CD4-positive, alpha-beta memory T cell (primary cell): Measurements from ENCODE around the gene CTPS2. TPM values are rescaled to one million over a fixed set of nuclear protein-coding genes. Genes with fewer than 3 reads are reported as not detected.
"Not testable (repeated sequence)": the region's sequence is repeated elsewhere in the genome, so short reads cannot be mapped to it uniquely, and the experiment has no call there.

ENCODE experiments used
- CTCF ChIA-PET: fragments of 350-600 bp; sonication (Branson Sonifier 250); formaldehyde crosslinking; loops from one replicate; lab custom pipeline; 2021; ENCODE audit warnings: inconsistent platforms; ENCODE audit not compliant: partially characterized antibody; lab: Charles Lee
- POLR2A ChIA-PET: fragments of 350-600 bp; sonication (Branson Sonifier 250); formaldehyde crosslinking; loops from one replicate; lab custom pipeline; 2021; ENCODE audit not compliant: partially characterized antibody; lab: Charles Lee
- DNase-seq, 5 donors: peaks; one replicate each; pipeline versions ENCODE4 v3.0.0 to v3.0.0-alpha.2; 2020 to 2022; ENCODE audit warnings: mixed read lengths in 1 of 5
- H3K27ac ChIP-seq: one replicate; pipeline ENCODE4 v1.7.0; 2013; ENCODE audit warnings: low read depth, low read length
- H3K27me3 ChIP-seq: 2 replicates; pipeline ENCODE4 v1.7.0; 2013; ENCODE audit warnings: mild to moderate bottlenecking, low read length, moderate library complexity; ENCODE audit not compliant: insufficient read depth
- H3K36me3 ChIP-seq: 2 replicates; pipeline ENCODE4 v1.7.0; 2013; ENCODE audit warnings: mild to moderate bottlenecking, low read length, moderate library complexity; ENCODE audit not compliant: insufficient read depth
- H3K4me1 ChIP-seq: 2 replicates; pipeline ENCODE4 v1.7.0; 2013; ENCODE audit warnings: mild to moderate bottlenecking, low read length, moderate library complexity; ENCODE audit not compliant: insufficient read depth
- H3K4me3 ChIP-seq, 2 donors: one replicate each; pipeline ENCODE4 v1.7.0; 2013; ENCODE audit warnings: low read length in 2 of 2, mild to moderate bottlenecking in 1 of 2
- H3K9me3 ChIP-seq, 2 donors: one replicate each; pipeline ENCODE4 v1.7.0; 2013; ENCODE audit warnings: low read length in 2 of 2, control low read depth in 1 of 2; ENCODE audit not compliant: control insufficient read depth in 1 of 2
- H3K27ac Mint-ChIP-seq, 7 donors: one replicate each; pipeline ENCODE4 v1.8.0; 2020 to 2021; ENCODE audit warnings: mixed read lengths in 7 of 7, mild to moderate bottlenecking in 6 of 7, inconsistent platforms in 3 of 7, moderate library complexity in 3 of 7
- H3K27me3 Mint-ChIP-seq, 2 donors: one replicate each; pipeline ENCODE4 v1.8.0; 2020 to 2021; ENCODE audit warnings: mixed read lengths in 2 of 2
- H3K36me3 Mint-ChIP-seq, 2 donors: one replicate each; pipeline ENCODE4 v1.8.0; 2020 to 2021; ENCODE audit warnings: mixed read lengths in 2 of 2, inconsistent platforms in 1 of 2, mild to moderate bottlenecking in 1 of 2
- H3K4me1 Mint-ChIP-seq, 4 donors: one replicate each; pipeline ENCODE4 v1.8.0; 2020 to 2021; ENCODE audit warnings: mixed read lengths in 4 of 4, mild to moderate bottlenecking in 1 of 4
- H3K4me3 Mint-ChIP-seq, 8 donors: one replicate each; pipeline ENCODE4 v1.8.0; 2020 to 2021; ENCODE audit warnings: mixed read lengths in 8 of 8, mild to moderate bottlenecking in 7 of 8, moderate library complexity in 6 of 8, inconsistent platforms in 3 of 8
- H3K9me3 Mint-ChIP-seq, 8 donors: one replicate each; pipeline ENCODE4 v1.8.0; 2020 to 2021; ENCODE audit warnings: mixed read lengths in 8 of 8, mild to moderate bottlenecking in 5 of 8, inconsistent platforms in 3 of 8, moderate library complexity in 1 of 8
- intact Hi-C: fragments of 100-400 bp; cut with micrococcal nuclease; formaldehyde crosslinking; loops from one replicate; pipeline ENCODE4 v1.15.1; 2023
- polyA plus RNA-seq, 2 donors: library from polyadenylated mRNA; unstranded; fragments of 300-500 nt; fragmentation: Illumina TruSeq; gene quantifications; one replicate each; pipeline ENCODE4 v1.2.3, GENCODE V29; 2021
- total RNA-seq, 2 experiments: library from RNA; stranded (reverse); gene quantifications; one replicate each; pipeline ENCODE4 v1.2.3, GENCODE V29; 2021

The CTPS2 gene
- total and polyA plus RNA-seq, 4 experiments from 2014 or later: 3.8 to 7.2 (median 5.5) TPM

DNA sequence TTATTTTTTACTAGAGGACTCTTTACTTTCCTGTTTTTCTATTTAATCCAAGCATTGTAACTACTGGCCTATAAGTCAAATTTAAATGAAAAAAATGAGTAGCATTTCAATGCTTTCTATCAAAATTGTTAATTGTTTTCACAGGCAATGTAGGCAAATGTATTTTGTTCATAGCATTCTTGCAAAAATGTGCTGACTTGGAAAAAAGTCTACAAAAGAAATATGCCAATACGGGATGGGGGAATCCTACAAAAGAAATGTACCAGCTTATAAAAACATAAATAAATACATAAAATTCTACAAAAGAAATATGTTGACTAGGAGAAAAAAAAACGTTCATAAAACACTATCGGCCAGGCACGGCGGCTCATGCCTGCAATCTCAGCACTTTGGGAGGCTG, 77.4 kb downstream of the CTPS2 start:
- Mint-ChIP-seq H3K27me3 (no peaks in the 10 kb centered on the region), H3K4me3 (no peak overlapping the region), H3K4me1 (peaks cover 0 to 8% (median 2%) of the 10 kb centered on the region in 4 donors), H3K27ac (no peak overlapping the region), H3K9me3 (no peaks in the 10 kb centered on the region), H3K36me3 (peaks cover 1 to 4% of the 10 kb centered on the region in 2 donors)
- no peak overlapping the region for H3K27ac ChIP-seq
- H3K4me3 ChIP-seq: no peak overlapping the region
- no peak for DNase-seq
- H3K27me3 ChIP-seq: no peaks in the 10 kb centered on the region
- H3K9me3 ChIP-seq: no peaks in the 10 kb centered on the region
- intact Hi-C loops: no loop called here
- no peaks in the 10 kb centered on the region for H3K36me3 ChIP-seq
- ChIA-PET POLR2A (no interaction called here), CTCF (no interaction called here)
- H3K4me1 ChIP-seq: no peaks in the 10 kb centered on the region

- Mint-ChIP-seq H3K27me3 (no peaks in the 10 kb centered on the region), H3K4me1 (peaks cover 0 to 8% (median 2%) of the 10 kb centered on the region in 4 donors), H3K9me3 (no peaks in the 10 kb centered on the region), H3K4me3 (no peak overlapping the region), H3K36me3 (peaks cover 3 to 4% of the 10 kb centered on the region in 2 donors), H3K27ac (no peak overlapping the region)
- H3K4me1 ChIP-seq: no peaks in the 10 kb centered on the region
- no peaks in the 10 kb centered on the region for H3K27me3 ChIP-seq
- no peak for DNase-seq
- POLR2A ChIA-PET: no interaction called here
- no peak overlapping the region for H3K27ac ChIP-seq
- no peaks in the 10 kb centered on the region for H3K36me3 ChIP-seq
- intact Hi-C loops: no loop called here
- no peaks in the 10 kb centered on the region for H3K9me3 ChIP-seq
- no peak overlapping the region for H3K4me3 ChIP-seq
- CTCF ChIA-PET: no interaction called here
Measured at GRCh38 chrX:16633754-16634153, 78.7 kb downstream of the CTPS2 start.

- Mint-ChIP-seq H3K4me1 (peaks cover 0 to 8% (median 2%) of the 10 kb centered on the region in 4 donors), H3K27ac (peak overlapping the region in 1 of 7 donors; percentile 53), H3K36me3 (peaks cover 0 to 1% of the 10 kb centered on the region in 2 donors), H3K4me3 (no peak overlapping the region), H3K9me3 (no peaks in the 10 kb centered on the region), H3K27me3 (no peaks in the 10 kb centered on the region)
- POLR2A ChIA-PET: no interaction called here
- intact Hi-C loops: no loop called here
- no peak overlapping the region for H3K4me3 ChIP-seq
- no peaks in the 10 kb centered on the region for H3K36me3 ChIP-seq
- no peak overlapping the region for H3K27ac ChIP-seq
- no peaks in the 10 kb centered on the region for H3K4me1 ChIP-seq
- CTCF ChIA-PET: no interaction called here
- no peaks in the 10 kb centered on the region for H3K9me3 ChIP-seq
- DNase-seq: no peak
- no peaks in the 10 kb centered on the region for H3K27me3 ChIP-seq
Measured at GRCh38 chrX:16629909-16630308, 82.6 kb downstream of the CTPS2 start.

DNA sequence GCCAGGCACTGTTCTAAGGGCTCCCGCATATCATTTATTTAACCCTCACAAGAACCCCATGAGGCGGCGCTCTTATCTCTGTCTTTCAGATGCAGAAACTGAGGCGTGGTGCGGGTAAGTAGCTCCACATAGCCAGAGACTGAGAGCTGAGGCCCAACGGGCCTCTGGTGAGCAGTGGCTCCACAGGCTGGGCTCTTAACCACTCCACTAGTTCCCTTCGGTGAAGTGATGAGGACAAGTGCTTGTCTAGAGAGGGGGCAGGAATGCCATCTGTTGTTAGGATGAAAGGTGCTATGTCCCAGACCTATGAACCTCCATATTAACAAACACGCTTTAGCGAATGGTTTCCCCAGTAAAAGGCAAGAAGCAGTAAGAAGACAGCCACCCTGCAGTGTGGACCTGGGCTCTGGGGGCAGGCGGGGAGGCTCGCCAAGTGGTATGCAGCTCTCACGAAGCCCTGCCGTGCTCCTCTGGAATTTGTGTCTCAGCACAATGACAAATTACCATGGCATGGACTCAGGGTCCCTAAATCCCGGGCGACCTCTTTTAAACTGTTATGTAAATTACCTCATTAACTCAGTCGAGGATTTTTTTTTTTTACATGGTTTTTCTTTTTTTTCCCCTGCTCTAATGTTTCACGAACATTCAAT, 83.4 kb downstream of the CTPS2 start:
- H3K4me3 Mint-ChIP-seq: no peak overlapping the region
- no peaks in the 10 kb centered on the region for H3K27me3 Mint-ChIP-seq
- no peak for DNase-seq
- H3K4me3 ChIP-seq: no peak overlapping the region
- intact Hi-C loops: no loop called here
- no peaks in the 10 kb centered on the region for H3K4me1 ChIP-seq
- no peak overlapping the region for H3K27ac Mint-ChIP-seq
- H3K36me3 ChIP-seq: no peaks in the 10 kb centered on the region
- H3K36me3 Mint-ChIP-seq: peaks cover 0 to 1% of the 10 kb centered on the region in 2 donors
- no peaks in the 10 kb centered on the region for H3K9me3 ChIP-seq
- peaks cover 0 to 5% (median 1%) of the 10 kb centered on the region in 4 donors for H3K4me1 Mint-ChIP-seq
- H3K27me3 ChIP-seq: no peaks in the 10 kb centered on the region
- CTCF ChIA-PET: no interaction called here
- H3K27ac ChIP-seq: no peak overlapping the region
- POLR2A ChIA-PET: no interaction called here
- H3K9me3 Mint-ChIP-seq: no peaks in the 10 kb centered on the region

DNA sequence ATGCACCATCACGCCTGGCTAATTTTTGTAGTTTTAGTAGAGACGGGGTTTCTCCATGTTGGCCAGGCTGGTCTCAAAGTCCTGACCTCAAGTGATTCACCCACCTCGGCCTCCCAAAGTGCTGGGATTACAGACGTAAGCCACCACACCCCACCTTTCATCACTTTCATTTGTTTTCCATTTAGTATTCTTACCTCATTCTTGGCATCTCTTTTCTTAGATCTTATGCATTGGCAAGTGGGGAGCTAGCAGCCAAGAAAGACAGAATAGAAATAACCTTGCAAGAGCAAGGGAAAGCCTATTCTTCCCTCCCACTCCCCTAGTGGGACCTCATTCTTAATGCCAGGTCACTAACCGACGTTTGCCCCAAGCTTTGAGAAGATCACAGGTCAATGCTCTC, 84.0 kb downstream of the CTPS2 start:
- DNase-seq, H3K4me3 Mint-ChIP-seq, H3K4me3 ChIP-seq, H3K27me3 Mint-ChIP-seq, H3K4me1 Mint-ChIP-seq, H3K36me3 ChIP-seq, CTCF ChIA-PET, H3K27ac Mint-ChIP-seq, H3K9me3 Mint-ChIP-seq, H3K27me3 ChIP-seq, H3K9me3 ChIP-seq, intact Hi-C loops, H3K27ac ChIP-seq, H3K4me1 ChIP-seq, POLR2A ChIA-PET, H3K36me3 Mint-ChIP-seq: not testable (repeated sequence)

- Mint-ChIP-seq H3K36me3 (peaks cover 7 to 12% of the 10 kb centered on the region in 2 donors), H3K9me3 (peaks cover 0 to 2% (median 0%) of the 10 kb centered on the region in 8 donors), H3K27me3 (no peaks in the 10 kb centered on the region), H3K4me3 (no peak overlapping the region), H3K27ac (no peak overlapping the region), H3K4me1 (peaks cover 0 to 4% (median 1%) of the 10 kb centered on the region in 4 donors)
- DNase-seq: no peak
- H3K36me3 ChIP-seq: no peaks in the 10 kb centered on the region
- no peaks in the 10 kb centered on the region for H3K27me3 ChIP-seq
- ChIA-PET POLR2A (no interaction called here), CTCF (no interaction called here)
- H3K9me3 ChIP-seq: no peaks in the 10 kb centered on the region
- intact Hi-C loops: no loop called here
- H3K4me1 ChIP-seq: no peaks in the 10 kb centered on the region
- no peak overlapping the region for H3K27ac ChIP-seq
- H3K4me3 ChIP-seq: no peak overlapping the region
Measured at GRCh38 chrX:16619024-16619423, 93.4 kb downstream of the CTPS2 start.

- intact Hi-C loops: no loop called here
- Mint-ChIP-seq H3K9me3 (peaks cover 0 to 2% (median 0%) of the 10 kb centered on the region in 8 donors), H3K4me3 (no peak overlapping the region), H3K27me3 (no peaks in the 10 kb centered on the region), H3K4me1 (peaks cover 0 to 3% (median under 1%) of the 10 kb centered on the region in 4 donors), H3K27ac (no peak overlapping the region), H3K36me3 (peaks cover 12 to 15% of the 10 kb centered on the region in 2 donors)
- Histone ChIP-seq H3K27ac (no peak overlapping the region), H3K36me3 (no peaks in the 10 kb centered on the region), H3K9me3 (no peaks in the 10 kb centered on the region), H3K4me3 (no peak overlapping the region), H3K27me3 (no peaks in the 10 kb centered on the region), H3K4me1 (no peaks in the 10 kb centered on the region)
- POLR2A ChIA-PET: no interaction called here
- CTCF ChIA-PET: no interaction called here
- DNase-seq: no peak
Measured at GRCh38 chrX:16618422-16618821, 94.0 kb downstream of the CTPS2 start.
